Measurements from ENCODE around the gene PLLP.

Gene PLLP

DNA sequence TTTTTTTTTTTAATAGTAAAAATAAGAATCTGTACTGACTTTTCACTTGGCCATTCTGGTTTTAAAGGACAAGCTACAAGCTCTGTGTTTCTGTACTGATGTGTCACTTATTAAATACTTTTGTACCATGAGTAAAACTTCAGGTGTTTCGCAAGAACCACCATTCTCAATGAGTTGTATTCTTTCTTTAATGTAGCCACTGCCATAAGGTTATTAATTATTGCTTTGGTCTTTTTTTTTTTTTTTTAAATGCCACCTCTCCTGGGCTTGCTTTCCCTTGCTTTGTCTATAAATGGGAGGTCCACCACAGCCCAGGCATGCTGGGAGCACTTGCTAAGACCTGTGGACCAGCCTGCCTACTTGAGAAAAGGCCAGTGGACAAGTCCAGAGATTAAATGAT lies 31.0 kb downstream of the PLLP start:
- DNase-seq (ENCODE audit: insufficient read length, low spot score) (no peak), FAIRE-seq (no peak)
- TF ChIP-seq, protein P1, sequence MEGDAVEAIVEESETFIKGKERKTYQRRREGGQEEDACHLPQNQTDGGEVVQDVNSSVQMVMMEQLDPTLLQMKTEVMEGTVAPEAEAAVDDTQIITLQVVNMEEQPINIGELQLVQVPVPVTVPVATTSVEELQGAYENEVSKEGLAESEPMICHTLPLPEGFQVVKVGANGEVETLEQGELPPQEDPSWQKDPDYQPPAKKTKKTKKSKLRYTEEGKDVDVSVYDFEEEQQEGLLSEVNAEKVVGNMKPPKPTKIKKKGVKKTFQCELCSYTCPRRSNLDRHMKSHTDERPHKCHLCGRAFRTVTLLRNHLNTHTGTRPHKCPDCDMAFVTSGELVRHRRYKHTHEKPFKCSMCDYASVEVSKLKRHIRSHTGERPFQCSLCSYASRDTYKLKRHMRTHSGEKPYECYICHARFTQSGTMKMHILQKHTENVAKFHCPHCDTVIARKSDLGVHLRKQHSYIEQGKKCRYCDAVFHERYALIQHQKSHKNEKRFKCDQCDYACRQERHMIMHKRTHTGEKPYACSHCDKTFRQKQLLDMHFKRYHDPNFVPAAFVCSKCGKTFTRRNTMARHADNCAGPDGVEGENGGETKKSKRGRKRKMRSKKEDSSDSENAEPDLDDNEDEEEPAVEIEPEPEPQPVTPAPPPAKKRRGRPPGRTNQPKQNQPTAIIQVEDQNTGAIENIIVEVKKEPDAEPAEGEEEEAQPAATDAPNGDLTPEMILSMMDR (IDR thresholded peaks at IDR 0.05; ENCODE audit: insufficient read depth, missing control alignments): no peak

GRCh38 chr16:57252148-57252721 lies 32.2 kb downstream of the PLLP start:
- FAIRE-seq (no peak), DNase-seq (ENCODE audit: insufficient read length, low spot score) (no peak)
- TF ChIP-seq, protein P1 (IDR thresholded peaks at IDR 0.05; ENCODE audit: insufficient read depth, missing control alignments): no peak

DNA sequence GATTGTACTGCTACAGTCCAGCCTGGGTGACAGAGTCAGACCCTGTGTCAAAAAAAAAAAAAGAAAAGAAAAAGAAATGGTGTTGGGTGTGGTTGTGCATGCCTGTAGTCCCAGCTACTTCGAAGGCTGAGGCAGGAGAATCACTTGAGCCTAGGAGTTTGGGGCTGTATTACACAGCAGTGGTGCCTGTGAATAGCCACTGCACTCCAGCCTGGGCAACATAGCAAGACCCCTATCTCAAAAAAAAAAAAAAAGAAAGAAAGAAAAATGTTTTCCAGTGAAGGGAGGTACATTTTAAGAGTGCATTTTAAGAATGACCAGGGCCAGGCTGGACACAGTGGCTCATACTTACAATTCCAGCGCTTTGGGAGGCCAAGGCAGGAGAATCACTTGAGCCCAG lies 33.1 kb downstream of the PLLP start:
- TF ChIP-seq, protein P1 (IDR thresholded peaks at IDR 0.05; ENCODE audit: insufficient read depth, missing control alignments): no peak
- no peak for FAIRE-seq
- DNase-seq (ENCODE audit: insufficient read length, low spot score): no peak

- DNase-seq (ENCODE audit: insufficient read length, low spot score) (no peak), FAIRE-seq (no peak)
- TF ChIP-seq, protein P1 (IDR thresholded peaks at IDR 0.05; ENCODE audit: insufficient read depth, missing control alignments): no peak
Observed at GRCh38 chr16:57245472-57246113, 38.9 kb downstream of the PLLP start.

DNA sequence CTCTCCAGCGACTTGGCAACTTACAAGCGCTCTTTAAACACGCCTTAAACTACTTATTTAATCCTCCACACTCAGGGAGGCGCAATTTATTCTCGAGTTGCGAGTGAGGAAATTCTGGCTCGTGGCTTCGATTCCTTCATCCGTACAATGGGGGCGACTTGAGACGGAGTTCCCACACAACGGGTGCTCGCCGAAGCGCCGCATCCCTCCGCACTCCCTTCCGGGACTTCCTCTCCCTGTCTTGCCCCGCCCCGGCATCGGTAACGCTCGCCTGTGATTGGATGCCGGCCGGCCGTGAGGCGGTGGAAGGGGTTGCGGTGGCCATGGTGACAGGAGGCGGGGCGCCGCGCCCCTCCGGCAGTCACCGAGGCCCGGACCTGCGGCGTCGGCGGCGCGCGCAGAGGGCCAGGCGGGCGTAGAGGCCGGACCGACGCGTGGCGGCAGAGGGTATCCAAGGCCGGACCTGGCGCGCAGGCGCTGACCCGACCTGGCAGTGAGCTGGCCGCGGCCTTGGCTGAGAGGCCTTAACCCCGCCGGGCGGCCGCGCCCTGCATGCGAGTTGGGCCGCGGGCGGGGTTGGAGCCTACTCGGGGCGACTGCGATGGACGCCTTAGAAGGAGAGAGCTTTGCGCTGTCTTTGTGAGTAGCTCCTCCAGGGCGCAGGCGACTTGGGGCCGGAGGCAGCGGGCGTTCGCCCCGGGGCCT lies 39.6 kb downstream of the PLLP start, which contains the start of gene ARL2BP:
Gene ARL2BP (plus strand): TSS at position 493 of the 705 bp plus-strand sequence. CDS start 109 bp downstream, at position 602.
- no peak for FAIRE-seq
- TF ChIP-seq, protein P1 (IDR thresholded peaks at IDR 0.05; ENCODE audit: insufficient read depth, missing control alignments): no peak
- peak; percentile 64 for DNase-seq (ENCODE audit: insufficient read length, low spot score)

DNA sequence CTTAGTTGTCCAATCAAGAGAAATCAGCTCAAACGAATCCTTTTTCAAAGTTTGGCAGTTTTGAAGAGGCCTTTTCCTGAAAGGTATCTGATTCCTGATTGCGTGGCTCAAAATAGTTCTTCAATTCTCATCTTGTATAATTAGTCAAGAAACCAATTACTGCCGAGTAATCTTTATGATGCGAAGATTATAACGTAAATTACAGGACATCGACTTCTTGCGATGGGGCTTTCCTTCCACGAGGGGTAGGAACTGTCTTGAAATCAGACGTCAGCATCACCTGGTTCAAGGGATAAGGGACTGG lies 40.1 kb downstream of the PLLP start:
- TF ChIP-seq, protein P1 (IDR thresholded peaks at IDR 0.05; ENCODE audit: insufficient read depth, missing control alignments): no peak
- no peak for FAIRE-seq

GRCh38 chr16:57242650-57243049 lies 41.8 kb downstream of the PLLP start:
- no peak for DNase-seq (ENCODE audit: insufficient read length, low spot score)
- TF ChIP-seq, protein P1 (IDR thresholded peaks at IDR 0.05; ENCODE audit: insufficient read depth, missing control alignments): no peak
- FAIRE-seq: no peak

More for the DNA sequence above, 40.1 kb downstream of the PLLP start:
- no peak for DNase-seq (ENCODE audit: insufficient read length, low spot score)
